ENCODE data around the gene TANK. TPM values are rescaled to one million over a fixed set of nuclear protein-coding genes. Genes with fewer than 3 reads are reported as not detected.

Gene TANK
- total and polyA plus RNA-seq, 2 experiments from 2014 or later, result 27.7 to 35.4 TPM

DNA sequence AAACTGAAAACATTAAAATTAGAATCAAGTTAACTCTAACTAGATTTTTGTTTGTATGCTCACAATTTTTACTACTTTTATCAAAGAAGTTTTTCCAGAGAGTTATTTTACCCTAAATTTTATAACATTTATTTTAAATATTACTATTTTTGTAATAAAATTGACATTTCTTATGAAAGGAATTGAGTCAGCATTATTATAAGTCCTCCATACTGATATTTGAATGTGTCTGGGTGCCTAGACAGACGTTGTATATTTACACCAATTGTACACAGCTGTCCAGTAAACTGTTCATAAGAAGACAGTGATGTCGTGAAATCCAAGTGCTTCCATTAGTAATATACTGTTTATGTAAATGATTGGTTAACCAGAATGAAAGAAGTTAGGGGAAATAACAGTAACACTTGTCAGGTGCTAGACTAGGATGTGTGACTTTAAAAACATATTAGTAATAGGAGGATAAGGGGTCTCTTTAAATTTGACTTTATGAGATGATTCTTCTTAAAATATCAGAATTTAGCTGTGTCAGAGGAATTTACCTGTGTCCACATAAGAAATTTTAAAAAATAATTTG, 73.7 kb downstream of the TANK start (continued):
- TF ChIP-seq, protein P1, sequence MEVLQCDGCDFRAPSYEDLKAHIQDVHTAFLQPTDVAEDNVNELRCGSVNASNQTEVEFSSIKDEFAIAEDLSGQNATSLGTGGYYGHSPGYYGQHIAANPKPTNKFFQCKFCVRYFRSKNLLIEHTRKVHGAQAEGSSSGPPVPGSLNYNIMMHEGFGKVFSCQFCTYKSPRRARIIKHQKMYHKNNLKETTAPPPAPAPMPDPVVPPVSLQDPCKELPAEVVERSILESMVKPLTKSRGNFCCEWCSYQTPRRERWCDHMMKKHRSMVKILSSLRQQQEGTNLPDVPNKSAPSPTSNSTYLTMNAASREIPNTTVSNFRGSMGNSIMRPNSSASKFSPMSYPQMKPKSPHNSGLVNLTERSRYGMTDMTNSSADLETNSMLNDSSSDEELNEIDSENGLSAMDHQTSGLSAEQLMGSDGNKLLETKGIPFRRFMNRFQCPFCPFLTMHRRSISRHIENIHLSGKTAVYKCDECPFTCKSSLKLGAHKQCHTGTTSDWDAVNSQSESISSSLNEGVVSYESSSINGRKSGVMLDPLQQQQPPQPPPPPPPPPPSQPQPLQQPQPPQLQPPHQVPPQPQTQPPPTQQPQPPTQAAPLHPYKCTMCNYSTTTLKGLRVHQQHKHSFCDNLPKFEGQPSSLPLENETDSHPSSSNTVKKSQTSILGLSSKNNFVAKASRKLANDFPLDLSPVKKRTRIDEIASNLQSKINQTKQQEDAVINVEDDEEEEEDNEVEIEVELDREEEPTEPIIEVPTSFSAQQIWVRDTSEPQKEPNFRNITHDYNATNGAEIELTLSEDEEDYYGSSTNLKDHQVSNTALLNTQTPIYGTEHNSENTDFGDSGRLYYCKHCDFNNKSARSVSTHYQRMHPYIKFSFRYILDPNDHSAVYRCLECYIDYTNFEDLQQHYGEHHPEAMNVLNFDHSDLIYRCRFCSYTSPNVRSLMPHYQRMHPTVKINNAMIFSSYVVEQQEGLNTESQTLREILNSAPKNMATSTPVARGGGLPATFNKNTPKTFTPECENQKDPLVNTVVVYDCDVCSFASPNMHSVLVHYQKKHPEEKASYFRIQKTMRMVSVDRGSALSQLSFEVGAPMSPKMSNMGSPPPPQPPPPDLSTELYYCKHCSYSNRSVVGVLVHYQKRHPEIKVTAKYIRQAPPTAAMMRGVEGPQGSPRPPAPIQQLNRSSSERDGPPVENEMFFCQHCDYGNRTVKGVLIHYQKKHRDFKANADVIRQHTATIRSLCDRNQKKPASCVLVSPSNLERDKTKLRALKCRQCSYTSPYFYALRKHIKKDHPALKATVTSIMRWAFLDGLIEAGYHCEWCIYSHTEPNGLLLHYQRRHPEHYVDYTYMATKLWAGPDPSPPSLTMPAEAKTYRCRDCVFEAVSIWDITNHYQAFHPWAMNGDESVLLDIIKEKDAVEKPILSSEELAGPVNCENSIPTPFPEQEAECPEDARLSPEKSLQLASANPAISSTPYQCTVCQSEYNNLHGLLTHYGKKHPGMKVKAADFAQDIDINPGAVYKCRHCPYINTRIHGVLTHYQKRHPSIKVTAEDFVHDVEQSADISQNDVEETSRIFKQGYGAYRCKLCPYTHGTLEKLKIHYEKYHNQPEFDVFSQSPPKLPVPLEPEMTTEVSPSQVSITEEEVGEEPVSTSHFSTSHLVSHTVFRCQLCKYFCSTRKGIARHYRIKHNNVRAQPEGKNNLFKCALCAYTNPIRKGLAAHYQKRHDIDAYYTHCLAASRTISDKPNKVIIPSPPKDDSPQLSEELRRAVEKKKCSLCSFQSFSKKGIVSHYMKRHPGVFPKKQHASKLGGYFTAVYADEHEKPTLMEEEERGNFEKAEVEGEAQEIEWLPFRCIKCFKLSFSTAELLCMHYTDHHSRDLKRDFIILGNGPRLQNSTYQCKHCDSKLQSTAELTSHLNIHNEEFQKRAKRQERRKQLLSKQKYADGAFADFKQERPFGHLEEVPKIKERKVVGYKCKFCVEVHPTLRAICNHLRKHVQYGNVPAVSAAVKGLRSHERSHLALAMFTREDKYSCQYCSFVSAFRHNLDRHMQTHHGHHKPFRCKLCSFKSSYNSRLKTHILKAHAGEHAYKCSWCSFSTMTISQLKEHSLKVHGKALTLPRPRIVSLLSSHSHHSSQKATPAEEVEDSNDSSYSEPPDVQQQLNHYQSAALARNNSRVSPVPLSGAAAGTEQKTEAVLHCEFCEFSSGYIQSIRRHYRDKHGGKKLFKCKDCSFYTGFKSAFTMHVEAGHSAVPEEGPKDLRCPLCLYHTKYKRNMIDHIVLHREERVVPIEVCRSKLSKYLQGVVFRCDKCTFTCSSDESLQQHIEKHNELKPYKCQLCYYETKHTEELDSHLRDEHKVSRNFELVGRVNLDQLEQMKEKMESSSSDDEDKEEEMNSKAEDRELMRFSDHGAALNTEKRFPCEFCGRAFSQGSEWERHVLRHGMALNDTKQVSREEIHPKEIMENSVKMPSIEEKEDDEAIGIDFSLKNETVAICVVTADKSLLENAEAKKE (CRISPR knock-in tag; IDR thresholded peaks at IDR 0.05), result no peak
- TF ChIP-seq EZH2phosphoT487 (IDR thresholded peaks at IDR 0.05; ENCODE audit: unreplicated experiment) (no peak), STAT1 (IDR thresholded peaks at IDR 0.05; ENCODE audit: unreplicated experiment) (no peak), ZNF114 (CRISPR knock-in tag; IDR thresholded peaks at IDR 0.05) (no peak), EZH2 (IDR thresholded peaks at IDR 0.05; ENCODE audit: low read depth, unreplicated experiment) (no peak)

DNA sequence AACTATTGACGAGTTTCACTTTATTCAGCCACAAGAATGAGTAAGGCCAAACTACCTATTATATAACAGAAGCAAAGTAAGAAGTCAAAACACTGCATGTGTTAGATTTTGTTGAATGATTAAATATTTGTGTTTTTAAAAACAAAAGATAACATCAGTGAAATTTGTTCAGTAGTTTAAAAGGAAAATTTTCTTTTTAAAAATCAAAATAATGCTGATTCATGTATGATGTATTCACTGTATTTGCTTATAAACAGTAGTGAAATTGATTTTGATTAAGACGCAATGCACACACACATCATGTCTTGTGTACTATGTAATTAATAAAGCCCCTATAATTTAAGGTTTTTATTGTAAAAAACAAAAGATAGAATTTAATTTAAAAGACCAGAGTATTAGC, 74.4 kb downstream of the TANK start:
- Mint-ChIP-seq H3K4me1 (peaks cover 8% of the 10 kb centered on the region), H3K27me3 (ENCODE audit: insufficient read depth, low read depth, poor library complexity) (peaks cover 26% of the 10 kb centered on the region), H3K36me3 (ENCODE audit: low read depth) (no peaks in the 10 kb centered on the region), H3K27ac (no peak overlapping the region), H3K4me3 (no peak overlapping the region), H3K9me3 (no peaks in the 10 kb centered on the region)
- no peaks in the 10 kb centered on the region; the same call in 1 of the 2 replicates for H4K20me1 ChIP-seq (replicated peaks; ENCODE audit: insufficient read depth)
- ATAC-seq (no peak), DNase-seq (ENCODE audit: low spot score) (no peak)
- no peaks in the 10 kb centered on the region for H3K79me2 ChIP-seq (replicated peaks; ENCODE audit: insufficient read depth)
- no peaks in the 10 kb centered on the region for H3K9me2 ChIP-seq (ENCODE audit: insufficient read depth)
- no peaks in the 10 kb centered on the region; the same call in 1 of the 2 replicates for H3K4me1 ChIP-seq (ENCODE audit: insufficient read depth)
- H3K4me3 ChIP-seq, result no peak overlapping the region
- no peak overlapping the region for H3K27ac ChIP-seq (ENCODE audit: low read depth)
- H3K36me3 ChIP-seq (ENCODE audit: insufficient read depth), result no peaks in the 10 kb centered on the region
- no peak overlapping the region for H2AFZ ChIP-seq
- H3F3A ChIP-seq (replicated peaks; ENCODE audit: low read depth), result no peaks in the 10 kb centered on the region
- peaks cover 41% of the 10 kb centered on the region for H3K27me3 ChIP-seq (ENCODE audit: insufficient read depth)
- no peak overlapping the region for H3K4me2 ChIP-seq
- TF ChIP-seq, protein P2, sequence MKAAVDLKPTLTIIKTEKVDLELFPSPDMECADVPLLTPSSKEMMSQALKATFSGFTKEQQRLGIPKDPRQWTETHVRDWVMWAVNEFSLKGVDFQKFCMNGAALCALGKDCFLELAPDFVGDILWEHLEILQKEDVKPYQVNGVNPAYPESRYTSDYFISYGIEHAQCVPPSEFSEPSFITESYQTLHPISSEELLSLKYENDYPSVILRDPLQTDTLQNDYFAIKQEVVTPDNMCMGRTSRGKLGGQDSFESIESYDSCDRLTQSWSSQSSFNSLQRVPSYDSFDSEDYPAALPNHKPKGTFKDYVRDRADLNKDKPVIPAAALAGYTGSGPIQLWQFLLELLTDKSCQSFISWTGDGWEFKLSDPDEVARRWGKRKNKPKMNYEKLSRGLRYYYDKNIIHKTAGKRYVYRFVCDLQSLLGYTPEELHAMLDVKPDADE (IDR thresholded peaks at IDR 0.05), result no peak
- TF ChIP-seq STAT1 (IDR thresholded peaks at IDR 0.05; ENCODE audit: unreplicated experiment), result no peak
- no peak for TF ChIP-seq EZH2 (IDR thresholded peaks at IDR 0.05; ENCODE audit: low read depth, unreplicated experiment)
- TF ChIP-seq JUNB (IDR thresholded peaks at IDR 0.05; ENCODE audit: unreplicated experiment), result no peak
- TF ChIP-seq, protein P3, sequence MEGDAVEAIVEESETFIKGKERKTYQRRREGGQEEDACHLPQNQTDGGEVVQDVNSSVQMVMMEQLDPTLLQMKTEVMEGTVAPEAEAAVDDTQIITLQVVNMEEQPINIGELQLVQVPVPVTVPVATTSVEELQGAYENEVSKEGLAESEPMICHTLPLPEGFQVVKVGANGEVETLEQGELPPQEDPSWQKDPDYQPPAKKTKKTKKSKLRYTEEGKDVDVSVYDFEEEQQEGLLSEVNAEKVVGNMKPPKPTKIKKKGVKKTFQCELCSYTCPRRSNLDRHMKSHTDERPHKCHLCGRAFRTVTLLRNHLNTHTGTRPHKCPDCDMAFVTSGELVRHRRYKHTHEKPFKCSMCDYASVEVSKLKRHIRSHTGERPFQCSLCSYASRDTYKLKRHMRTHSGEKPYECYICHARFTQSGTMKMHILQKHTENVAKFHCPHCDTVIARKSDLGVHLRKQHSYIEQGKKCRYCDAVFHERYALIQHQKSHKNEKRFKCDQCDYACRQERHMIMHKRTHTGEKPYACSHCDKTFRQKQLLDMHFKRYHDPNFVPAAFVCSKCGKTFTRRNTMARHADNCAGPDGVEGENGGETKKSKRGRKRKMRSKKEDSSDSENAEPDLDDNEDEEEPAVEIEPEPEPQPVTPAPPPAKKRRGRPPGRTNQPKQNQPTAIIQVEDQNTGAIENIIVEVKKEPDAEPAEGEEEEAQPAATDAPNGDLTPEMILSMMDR (conservative IDR thresholded peaks at IDR 0.05; ENCODE audit: low read depth in 2 of 2), result no peak
- TF ChIP-seq, protein P4, sequence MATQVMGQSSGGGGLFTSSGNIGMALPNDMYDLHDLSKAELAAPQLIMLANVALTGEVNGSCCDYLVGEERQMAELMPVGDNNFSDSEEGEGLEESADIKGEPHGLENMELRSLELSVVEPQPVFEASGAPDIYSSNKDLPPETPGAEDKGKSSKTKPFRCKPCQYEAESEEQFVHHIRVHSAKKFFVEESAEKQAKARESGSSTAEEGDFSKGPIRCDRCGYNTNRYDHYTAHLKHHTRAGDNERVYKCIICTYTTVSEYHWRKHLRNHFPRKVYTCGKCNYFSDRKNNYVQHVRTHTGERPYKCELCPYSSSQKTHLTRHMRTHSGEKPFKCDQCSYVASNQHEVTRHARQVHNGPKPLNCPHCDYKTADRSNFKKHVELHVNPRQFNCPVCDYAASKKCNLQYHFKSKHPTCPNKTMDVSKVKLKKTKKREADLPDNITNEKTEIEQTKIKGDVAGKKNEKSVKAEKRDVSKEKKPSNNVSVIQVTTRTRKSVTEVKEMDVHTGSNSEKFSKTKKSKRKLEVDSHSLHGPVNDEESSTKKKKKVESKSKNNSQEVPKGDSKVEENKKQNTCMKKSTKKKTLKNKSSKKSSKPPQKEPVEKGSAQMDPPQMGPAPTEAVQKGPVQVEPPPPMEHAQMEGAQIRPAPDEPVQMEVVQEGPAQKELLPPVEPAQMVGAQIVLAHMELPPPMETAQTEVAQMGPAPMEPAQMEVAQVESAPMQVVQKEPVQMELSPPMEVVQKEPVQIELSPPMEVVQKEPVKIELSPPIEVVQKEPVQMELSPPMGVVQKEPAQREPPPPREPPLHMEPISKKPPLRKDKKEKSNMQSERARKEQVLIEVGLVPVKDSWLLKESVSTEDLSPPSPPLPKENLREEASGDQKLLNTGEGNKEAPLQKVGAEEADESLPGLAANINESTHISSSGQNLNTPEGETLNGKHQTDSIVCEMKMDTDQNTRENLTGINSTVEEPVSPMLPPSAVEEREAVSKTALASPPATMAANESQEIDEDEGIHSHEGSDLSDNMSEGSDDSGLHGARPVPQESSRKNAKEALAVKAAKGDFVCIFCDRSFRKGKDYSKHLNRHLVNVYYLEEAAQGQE (IDR thresholded peaks at IDR 0.05; ENCODE audit: unreplicated experiment), result no peak
- no peak for TF ChIP-seq POLR2AphosphoS5 (IDR thresholded peaks at IDR 0.05; ENCODE audit: low read depth)
- TF ChIP-seq ZNF331 (CRISPR knock-in tag; IDR thresholded peaks at IDR 0.05; ENCODE audit: low read depth), result no peak
- no peak for TF ChIP-seq NANOG (IDR thresholded peaks at IDR 0.05; ENCODE audit: borderline replicate concordance)
- no peak for TF ChIP-seq EZH2phosphoT487 (IDR thresholded peaks at IDR 0.05; ENCODE audit: unreplicated experiment)
